Stimulated activated CD4-positive, alpha-beta T cell treated with anti-CD3 and anti-CD28 coated beads, TNF-alpha, amount 100 ng/mL, for 1 hour (primary cell): ENCODE results near the gene GLRA1.
"Not testable (repeated sequence)": the region's sequence is repeated elsewhere in the genome, so short reads cannot be mapped to it uniquely, and the experiment has no call there.

Experiments
- DNase-seq, 3 donors: peaks; one replicate each; pipeline ENCODE4 v3.0.0-alpha.2; 2020; ENCODE audit warnings: low read depth in 3 of 3, low spot score in 1 of 3

Gene GLRA1

DNA sequence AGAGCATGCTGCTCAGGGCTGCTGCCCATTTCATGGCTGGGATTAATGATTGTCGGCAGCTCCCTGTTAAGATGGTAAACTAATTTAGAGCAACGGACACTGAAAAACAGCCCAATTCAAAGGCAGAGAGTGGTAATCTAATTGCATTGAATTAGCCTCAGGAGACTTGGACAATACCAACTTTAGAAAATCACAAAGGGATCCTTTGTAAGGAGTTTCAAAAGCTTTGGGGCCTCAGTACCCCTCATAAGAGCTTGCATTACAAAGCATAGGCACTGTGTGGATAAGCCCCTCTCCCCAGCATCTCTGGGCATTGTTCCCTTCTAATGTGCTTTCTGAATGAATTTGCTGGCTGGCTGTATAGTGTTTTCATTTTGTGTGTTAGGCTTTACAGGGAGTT, 6.7 kb downstream of the GLRA1 start:
- DNase-seq: no peak

DNA sequence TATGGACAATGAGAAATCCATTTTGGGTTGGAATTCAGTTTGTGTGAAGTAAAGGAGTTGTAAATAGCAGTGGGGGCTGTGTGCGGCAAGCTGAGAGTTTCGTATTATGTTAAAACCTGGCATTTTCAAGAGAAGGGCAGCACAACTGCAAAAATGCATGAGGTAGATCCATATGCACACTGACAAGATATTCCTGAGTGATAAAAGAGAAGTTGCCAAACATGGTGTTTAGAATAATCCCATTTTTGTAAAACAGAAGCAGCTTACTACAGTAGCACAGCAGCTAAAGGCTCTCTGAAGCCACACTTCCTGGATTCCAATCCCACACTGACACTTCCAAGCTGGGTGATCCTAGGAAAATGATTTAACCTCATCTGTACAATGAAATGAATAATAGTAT, 11.2 kb downstream of the GLRA1 start:
- no peak for DNase-seq

DNA sequence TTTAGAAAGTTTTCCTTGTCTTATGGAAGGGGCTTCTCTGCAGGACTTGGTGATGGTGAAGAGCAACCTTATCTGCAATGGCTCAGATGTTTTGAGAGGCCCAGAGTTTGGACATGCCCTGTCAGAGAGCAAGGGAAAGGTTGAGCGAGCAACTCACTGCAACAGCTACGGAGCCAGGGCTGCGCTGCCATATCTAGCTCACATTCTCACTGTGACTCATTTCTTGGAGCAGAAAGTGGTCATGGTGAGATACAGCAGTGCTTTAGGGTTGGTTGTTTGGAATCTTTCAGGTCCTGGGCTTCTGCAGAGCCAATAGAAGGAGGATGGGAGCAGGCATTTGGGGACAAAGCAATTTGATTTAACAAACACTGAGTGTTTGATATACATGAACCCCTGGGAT, 12.3 kb downstream of the GLRA1 start:
- no peak for DNase-seq

DNA sequence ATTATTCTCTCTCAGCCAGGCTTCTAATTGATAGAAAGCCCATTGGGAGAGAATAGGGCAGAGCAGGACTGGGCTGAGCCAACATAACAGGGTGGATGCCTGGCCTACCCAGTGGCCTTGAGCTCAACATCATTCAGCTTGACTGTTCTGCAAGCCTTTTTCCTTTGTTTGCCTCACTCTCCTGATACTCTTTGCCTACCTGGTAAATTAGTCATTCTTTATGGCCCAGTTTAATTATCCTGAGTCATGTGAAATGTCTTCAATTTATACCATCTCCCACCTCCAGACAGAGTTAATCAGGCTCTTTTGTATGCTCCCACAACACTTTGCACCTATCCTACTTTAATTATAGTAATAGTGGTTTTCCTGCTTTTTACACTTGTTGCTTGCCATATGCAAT, 13.6 kb downstream of the GLRA1 start:
- no peak for DNase-seq

DNA sequence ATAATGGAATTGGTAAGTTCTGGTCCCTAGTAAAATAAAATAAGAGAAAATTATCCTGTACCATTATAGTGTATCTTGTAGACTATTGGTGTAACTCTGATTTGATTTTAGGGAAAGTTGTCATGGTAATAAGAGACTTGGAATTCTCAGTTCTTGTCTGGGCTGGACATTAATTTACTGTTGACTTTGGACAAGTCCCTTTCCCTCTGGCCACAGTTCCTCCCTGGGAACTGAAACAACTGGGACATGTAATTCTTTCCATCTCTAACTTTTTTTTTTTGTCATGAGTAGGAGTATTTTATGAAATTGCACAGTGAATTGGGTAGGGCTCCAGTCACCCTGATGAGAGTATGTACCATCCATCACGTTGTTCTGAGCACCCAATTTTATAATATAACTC, 15.0 kb downstream of the GLRA1 start:
- no peak for DNase-seq

DNA sequence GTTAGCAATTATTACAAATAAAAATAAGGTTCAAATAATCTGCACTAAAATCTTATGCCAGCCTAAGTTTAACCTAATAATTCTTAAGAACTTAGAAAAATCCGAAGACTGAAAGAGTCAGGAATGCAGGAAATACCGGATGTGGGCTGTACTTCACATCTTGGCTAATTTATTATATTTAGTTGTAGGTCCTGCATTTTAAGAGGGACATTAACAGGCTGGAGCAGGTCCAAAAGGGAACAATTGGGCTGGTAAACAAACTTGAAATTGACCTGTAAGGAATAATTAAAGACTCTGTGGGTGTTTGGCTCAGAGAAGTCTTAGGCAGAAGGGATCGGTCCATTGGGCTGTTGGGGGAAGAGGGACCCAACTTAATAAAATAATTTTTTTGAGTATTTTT, 18.4 kb downstream of the GLRA1 start:
- no peak for DNase-seq

DNA sequence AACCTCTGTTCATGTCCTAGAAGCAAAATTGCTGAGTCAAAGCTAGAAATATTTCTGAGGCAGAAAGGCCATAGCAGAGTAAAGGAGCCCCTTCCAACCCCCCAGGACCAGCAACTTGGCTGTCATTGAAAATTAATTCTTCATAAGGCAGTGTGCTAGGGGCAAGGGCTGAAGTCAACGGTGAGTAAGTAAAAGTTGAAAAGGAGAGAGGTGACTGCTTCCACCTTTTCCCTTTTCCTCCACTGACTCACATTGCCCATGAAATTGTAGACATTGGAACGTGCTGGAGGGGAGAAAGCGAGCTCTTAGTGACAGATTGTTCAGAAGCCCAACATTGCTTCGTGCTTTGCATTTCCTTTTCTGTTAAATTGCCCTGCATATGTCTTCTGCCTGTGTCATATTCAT, 19.1 kb downstream of the GLRA1 start:
- DNase-seq: no peak

DNA sequence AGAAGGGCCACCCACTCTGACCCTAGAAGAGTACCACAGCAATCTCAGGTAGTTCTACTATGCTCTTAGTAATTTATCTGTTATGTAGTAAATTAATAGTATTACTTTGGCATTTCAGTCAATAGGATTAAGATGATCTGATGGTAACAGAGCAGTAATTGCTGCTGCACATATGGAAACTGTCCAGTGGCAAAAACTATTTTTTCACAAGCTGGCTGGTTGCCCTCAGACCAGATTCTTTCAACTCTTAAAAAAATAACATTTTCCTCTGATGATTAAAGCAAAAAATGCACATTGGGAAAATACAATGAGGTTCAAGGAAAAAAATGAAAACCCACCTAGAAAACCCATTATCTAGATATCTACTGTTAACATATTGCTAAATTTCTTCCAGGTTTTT, 19.7 kb downstream of the GLRA1 start:
- no peak for DNase-seq

DNA sequence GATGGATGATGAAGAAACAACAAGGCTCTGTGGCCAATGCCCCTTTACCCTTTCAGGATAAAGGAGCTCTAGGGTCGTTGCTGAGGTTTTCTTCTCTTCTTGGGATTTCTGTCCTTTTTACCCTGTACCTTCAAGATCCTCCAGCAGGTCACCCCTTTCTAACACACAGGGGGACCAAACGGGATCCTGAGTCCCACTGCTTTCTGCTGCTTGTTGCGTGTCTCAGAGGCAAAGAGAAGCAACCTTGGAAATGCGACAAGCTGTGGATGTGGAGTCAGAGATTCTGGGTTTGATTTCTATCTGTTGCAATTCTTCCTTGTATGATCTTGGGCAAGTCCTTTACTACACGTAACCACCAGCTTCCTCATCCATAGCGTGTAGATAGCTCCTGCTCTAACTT, 20.5 kb downstream of the GLRA1 start:
- DNase-seq: no peak

DNA sequence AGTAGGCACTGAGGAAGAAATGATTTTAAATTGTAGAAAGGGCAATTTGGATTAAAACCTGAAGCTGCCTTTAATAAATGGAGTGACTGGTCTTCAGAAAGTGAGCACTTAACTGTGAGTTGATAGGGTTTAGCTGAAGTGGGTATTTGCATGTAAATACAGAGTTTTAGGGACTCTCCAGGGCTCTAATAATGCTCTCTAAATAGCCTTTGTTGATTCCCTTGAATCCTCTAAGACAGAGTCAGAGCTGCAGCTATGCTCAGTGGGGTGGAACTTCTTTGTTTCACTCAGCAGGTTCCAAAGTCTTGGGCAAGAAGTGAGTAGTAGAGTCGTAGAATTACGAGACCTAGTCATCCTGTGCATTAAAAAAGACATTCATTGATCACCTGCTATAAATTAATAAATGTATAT, 21.4 kb downstream of the GLRA1 start:
- DNase-seq: no peak

DNA sequence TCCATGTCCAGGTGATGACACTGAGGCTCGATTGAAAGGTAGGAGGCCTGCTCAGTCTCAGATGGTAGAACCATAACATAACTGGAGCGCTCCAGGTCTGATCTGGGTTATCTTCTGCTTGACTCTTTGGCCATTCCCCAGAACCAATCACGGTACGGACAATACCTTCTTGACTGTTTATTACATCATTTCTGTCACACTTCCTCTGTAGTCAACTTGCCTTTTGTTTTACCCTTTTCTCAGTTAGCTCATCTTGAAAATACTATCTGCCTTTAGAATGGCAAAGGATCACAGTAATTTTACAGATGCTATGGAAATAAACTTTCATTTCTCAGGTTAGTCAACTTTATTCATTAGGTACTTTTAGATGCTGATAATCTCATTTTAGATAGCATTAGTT, 22.4 kb downstream of the GLRA1 start:
- DNase-seq: no peak

DNA sequence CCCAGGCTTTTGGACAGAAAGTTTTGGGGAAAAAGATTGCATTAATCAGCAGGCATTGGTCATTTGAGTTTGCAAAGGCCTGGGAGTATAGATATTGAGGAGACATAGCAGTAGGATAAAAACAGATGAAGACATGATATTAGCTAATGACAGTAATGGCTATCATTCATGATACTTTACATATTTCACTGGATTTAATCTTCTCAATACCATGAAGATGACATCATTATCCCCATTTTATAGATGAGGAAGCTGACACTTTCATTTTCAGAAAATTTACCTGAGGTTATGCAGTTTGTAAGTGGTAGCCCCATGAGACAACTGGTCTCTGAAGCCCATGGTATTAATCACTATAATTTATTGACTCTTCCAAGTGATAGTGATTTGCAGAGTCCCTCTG, 23.0 kb downstream of the GLRA1 start:
- DNase-seq: no peak

DNA sequence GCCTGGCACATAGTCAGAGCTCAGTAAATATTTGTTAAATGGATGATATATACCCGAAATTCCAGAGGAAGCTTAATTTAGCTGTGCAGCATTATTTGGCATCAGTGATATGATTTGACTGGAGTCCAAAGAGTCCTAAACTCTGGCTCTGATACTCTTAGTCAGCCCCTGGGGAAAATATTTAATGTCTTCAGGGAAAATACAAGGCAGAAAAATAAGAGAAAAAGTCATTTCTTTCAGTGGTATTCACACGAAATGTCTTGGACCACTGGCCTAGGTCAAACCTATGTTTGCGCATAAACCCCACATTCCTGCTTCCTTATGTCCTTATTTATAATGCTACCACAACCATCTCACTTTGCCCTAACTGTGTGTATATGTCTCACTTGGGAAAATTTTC, 23.8 kb downstream of the GLRA1 start:
- no peak for DNase-seq

DNA sequence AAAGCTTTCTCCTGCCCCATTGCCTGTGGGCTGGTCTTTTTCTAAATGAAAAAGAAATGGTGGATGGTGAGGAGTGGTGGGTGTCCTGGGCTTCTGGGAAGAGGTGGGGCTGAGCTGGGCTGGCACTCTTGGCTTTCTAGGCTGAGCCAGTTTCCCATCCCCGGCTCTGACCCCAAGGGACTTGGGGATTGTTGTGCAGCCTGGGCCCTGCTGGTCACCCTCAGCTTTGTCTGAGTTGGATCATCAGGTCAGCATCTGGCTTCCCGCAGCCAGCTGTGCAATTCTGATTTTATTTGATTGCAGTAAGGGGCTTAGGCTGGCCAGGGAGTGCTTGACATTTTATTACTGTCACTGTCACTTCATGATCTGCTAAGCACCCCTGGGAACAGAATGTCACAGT, 25.3 kb downstream of the GLRA1 start:
- no peak for DNase-seq

DNA sequence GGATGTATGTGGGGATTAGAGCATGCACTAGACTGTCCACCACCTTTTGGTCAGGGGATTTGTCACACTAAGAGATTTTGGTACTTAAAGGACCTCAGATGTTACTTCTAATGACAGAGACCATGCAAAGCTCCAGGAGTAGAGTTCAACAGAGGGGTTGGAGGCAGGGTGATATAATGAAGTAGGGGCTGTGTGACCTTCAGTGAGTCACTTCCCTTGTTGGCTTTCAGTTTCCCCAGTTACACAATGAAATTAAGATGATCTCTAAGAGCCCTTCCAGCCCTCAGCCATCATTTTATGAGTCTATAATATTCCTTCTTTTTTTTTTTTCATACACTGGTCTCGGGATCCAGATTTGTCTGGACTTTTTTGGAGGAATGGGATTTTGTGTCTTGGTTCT, 26.8 kb downstream of the GLRA1 start:
- DNase-seq: no peak

DNA sequence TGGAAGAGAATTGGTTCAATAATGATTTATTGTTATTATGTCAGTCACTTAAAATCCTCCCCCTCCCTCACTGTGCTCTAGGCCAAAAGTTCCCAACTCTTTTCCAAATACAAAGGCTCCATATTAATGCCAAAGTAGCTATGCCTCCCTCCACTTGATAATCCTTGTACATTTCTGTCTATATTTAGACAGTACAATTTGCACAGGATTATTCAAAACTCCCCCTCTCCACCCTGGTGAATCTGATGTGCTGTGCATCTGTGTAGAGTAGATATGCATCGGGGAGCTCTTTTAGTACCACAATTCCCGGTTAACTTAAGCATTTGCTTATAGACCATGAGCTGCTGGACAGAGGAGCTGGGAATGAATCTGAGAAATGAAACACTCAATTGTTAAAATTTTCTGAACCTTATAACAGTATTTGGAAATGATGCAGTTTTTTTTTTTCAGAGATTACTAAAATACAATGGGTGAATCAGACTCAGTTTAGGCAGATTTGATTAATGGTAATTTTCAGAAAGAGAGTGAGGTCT, 27.6 kb downstream of the GLRA1 start:
- no peak for DNase-seq

DNA sequence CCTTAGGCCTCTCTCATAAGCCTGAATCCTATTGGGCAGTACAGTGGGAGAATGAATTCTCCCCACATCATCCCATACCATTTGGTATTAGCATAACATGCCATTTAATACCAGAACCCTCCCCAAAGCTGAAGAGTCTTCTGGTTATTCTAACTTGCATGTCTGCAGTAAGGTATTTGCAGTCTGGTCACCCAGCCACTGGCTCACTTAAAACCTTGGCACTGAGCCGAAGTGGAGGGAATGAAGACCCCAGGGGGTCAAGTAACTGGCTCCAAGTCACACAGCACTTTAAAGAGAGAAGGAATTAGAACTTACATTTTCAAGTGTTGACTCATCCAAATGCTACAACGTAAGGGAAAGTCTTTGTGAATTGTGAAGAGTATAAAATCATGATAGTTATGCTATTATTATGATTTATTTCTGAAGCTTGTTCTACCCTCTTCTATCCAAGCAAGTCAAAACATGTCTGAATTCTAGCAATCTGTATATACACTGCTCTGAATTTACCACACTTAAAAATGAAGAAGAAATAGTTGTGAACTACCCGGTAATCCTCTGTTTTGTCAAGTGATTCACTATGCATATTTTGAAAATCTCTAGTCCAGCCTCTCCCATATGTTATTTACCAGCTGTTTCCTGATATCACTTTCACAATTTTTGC, 28.5 kb downstream of the GLRA1 start:
- no peak for DNase-seq

DNA sequence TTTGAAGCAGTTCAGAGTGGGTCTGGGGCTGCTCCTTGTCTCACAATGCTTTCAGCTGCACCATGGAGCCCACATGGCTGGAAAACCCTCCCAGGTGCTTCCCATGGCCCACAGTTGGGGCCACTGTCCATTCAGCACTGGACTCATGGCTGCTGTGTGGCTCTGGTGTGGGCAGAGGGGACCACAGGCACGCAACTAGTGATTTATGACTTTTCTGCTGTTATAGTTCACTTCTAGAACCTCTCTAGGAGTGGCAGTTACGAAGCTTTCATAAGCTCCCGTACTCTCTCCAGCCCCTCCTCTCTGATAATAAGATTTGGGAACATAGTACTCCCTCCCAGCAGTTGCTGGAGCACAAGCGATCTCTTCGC, 29.0 kb downstream of the GLRA1 start:
- DNase-seq: no peak

DNA sequence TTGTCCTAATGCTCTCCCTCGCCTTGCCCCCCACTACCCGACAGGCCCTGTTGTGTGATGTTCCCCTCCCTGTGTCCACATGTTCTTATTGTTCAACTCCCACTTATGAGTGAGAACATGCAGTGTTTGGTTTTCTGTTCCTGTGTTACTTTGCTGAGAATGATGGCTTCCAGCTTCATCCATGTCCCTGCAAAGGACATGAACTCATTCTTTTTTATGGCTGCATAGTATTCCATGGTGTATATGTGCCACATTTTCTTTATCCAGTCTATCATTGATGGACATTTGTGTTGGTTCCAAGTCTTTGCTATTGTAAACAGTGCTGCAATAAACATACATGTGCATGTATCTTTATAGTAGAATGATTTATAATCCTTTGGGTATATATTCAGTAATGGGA, 31.2 kb downstream of the GLRA1 start:
- DNase-seq: not testable (repeated sequence)

DNA sequence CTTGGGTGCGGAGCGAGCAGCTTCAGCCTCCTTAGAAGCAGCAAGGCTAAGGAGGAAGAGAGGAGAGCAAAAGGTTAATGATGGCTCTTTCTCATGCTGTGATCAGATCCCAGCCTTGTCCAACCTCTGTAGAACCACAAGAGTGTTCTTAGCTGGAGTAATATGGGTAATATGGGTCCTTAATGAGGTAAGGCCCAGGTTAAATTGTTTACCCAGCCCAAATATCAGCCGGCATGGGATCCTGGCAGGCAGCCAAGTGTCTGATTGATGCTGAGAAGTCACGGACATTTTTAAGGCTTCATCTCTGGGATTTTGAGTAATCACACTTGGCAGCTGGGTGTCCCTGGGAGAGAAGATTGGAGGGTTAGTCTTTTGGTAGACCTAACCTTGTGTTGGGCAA, 32.3 kb downstream of the GLRA1 start:
- no peak for DNase-seq

DNA sequence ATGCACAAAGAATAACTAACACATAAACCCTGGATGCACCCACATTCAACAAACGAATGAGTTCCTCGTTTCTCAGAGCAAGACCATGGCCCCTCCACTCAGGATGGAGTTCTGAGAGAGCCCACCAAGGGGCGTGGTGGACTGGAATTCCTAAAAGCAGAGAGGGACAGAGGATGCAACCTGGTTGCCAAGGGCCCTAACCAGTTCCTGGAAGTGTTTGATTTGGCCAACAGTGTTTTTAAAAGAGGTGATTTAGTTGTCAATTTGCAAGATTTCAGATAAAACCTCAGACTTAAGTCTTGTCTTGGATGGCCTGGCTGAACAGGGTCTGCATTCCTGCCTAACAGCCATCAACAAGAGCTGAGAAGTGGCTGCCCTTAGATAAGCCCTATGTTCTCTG, 34.4 kb downstream of the GLRA1 start:
- DNase-seq: no peak

DNA sequence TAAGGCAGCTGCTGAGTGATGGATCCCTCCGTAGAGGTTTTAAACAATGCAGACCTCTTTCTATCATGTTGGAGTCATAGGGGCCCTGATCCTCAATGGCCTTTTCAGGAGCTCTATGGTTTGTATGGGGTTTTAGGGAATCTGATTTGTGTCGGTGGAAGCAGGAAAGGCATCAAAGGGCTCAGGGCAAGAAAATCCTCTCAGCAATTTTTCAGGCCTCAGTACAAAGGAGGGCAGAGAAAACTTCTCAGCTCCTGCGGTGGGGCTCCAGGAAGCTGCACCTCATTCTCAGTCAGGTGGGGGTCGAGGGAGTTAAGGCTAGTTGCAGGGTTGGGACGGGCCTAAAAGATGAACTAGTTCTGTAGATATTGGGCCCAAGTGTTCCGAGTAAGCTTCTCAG, 35.0 kb downstream of the GLRA1 start:
- DNase-seq: no peak

DNA sequence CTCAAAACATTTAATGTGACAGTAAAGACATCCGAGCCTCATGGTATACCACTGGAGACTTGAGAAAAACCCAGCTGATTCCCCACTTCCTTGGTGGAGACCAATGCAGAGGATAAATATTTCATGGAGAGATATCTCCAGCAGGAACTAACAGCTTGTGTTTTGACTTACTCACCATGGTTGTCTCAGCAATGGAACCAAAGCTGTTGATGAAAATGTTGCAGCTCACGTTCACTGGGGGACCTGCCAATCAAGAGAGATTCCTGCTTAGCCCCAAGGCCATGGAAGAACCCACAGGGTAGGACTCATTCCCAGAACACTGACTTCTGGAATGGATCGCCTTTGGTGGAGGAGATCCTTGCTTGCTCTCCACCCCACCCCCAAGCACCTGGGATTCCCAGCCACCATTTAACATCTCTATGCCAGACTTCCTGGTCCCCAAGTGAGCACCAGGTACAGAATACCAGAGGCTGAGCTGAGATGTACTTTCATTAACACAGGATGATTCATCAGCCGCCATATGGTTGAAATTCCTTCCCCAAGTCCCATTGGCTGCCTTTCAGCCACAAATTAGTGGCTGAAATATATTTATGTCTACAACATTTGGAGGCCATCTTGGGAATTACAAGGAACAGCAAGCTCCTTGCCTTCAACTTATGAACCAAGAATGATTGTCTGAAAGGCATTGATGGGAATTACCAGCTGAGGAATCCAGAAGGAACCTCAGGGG, 37.9 kb downstream of the GLRA1 start:
- DNase-seq: no peak
